Gastroesophageal sphincter (tissue), 4 donors: ENCODE data around the gene MAPK11. TPM values are rescaled to one million over a fixed set of nuclear protein-coding genes. Genes with fewer than 3 reads are reported as not detected.
"Not testable (repeated sequence)": the region's sequence is repeated elsewhere in the genome, so short reads cannot be mapped to it uniquely, and the experiment has no call there.

Source experiments
- ATAC-seq: fragments of 150-250 bp; one replicate; pipeline ENCODE4 v1.9.1; 2016; ENCODE audit warnings: mild to moderate bottlenecking, moderate library complexity
- H3K27ac ChIP-seq, 4 donors: fragments of 200-600 bp; sonication (generic) in 3 of 4; 1 replicate in 3 of 4; 2 replicates in 1 of 4; pipeline ENCODE4 v1.5.1; 2016 to 2019
- H3K27me3 ChIP-seq: fragments of 200-600 bp; sonication (generic); one replicate; pipeline ENCODE4 v1.5.1; 2019
- H3K36me3 ChIP-seq, 2 donors: fragments of 200-600 bp; sonication (generic); one replicate each; pipeline ENCODE4 v1.5.1; 2019; ENCODE audit warnings: control low read depth in 1 of 2
- H3K4me1 ChIP-seq, 3 donors: fragments of 200-600 bp; sonication (generic); 1 replicate in 2 of 3; 2 replicates in 1 of 3; pipeline ENCODE4 v1.5.1; 2016 to 2019; ENCODE audit warnings: control low read depth in 2 of 3
- H3K4me3 ChIP-seq, 2 donors: fragments of 200-600 bp; sonication (generic); one replicate each; pipeline ENCODE4 v1.5.1; 2019; ENCODE audit warnings: mild to moderate bottlenecking in 1 of 2, moderate library complexity in 1 of 2
- H3K9me3 ChIP-seq, 3 donors: fragments of 200-600 bp; sonication (generic); one replicate each; pipeline ENCODE4 v1.5.1; 2017 to 2019; ENCODE audit warnings: control low read depth in 2 of 3
- EP300 ChIP-seq: sonication (generic); formaldehyde crosslinking; IDR thresholded peaks from one replicate; pipeline ENCODE4 v1.6.1; 2017; ENCODE audit warnings: antibody characterized with exemption, mild to moderate bottlenecking
- POLR2A ChIP-seq, 2 donors: fragments of 450-650 bp; IDR thresholded peaks; one replicate each; pipeline ENCODE4 v1.6.1; 2017; ENCODE audit warnings: antibody characterized with exemption in 2 of 2, mild to moderate bottlenecking in 2 of 2, moderate library complexity in 1 of 2
- POLR2AphosphoS5 ChIP-seq: sonication (generic); formaldehyde crosslinking; IDR thresholded peaks from one replicate; pipeline ENCODE4 v1.6.1; 2017; ENCODE audit warnings: antibody characterized with exemption
- WGBS, 2 donors: methylation state at CpG; one replicate each; pipeline ENCODE4 v1.1.5; 2018; ENCODE audit warnings: low coverage in 1 of 2; 5-methylcytosine and 5-hydroxymethylcytosine counted together
- total RNA-seq, 4 donors: library from RNA; depleted of rRNA; stranded (reverse); fragments of >200 nt; gene quantifications; one replicate each; pipeline ENCODE4 v1.1.0, GENCODE V29; 2016
- TF ChIP-seq, protein P1 (sequence below), 4 experiments: fragments of 200-600 bp in 2 of 4; fragments of 450-650 bp in 2 of 4; sonication (generic) in 1 of 4; IDR thresholded peaks; one replicate each; pipeline ENCODE4 v1.5.1; 2017 to 2019; ENCODE audit warnings: antibody characterized with exemption in 4 of 4, mild to moderate bottlenecking in 2 of 4, moderate library complexity in 2 of 4

MAPK11 gene
- total RNA-seq, 4 donors from 2014 or later: 6.8 to 11.5 (median 10.4) TPM

- Histone ChIP-seq H3K27ac (peak overlapping the region in 3 of 4 donors; percentile 50 to 52 (median 51)), H3K27me3 (no peaks in the 10 kb centered on the region), H3K4me3 (no peak overlapping the region), H3K9me3 (no peaks in the 10 kb centered on the region), H3K36me3 (peaks cover 0 to 64% of the 10 kb centered on the region in 2 donors), H3K4me1 (peaks cover 2 to 39% (median 14%) of the 10 kb centered on the region in 3 donors)
- no CpG with 5 or more reads among the region's 25 CpGs for WGBS, 2 donors
- peak; percentile 82 for ATAC-seq
- TF ChIP-seq, protein P1, sequence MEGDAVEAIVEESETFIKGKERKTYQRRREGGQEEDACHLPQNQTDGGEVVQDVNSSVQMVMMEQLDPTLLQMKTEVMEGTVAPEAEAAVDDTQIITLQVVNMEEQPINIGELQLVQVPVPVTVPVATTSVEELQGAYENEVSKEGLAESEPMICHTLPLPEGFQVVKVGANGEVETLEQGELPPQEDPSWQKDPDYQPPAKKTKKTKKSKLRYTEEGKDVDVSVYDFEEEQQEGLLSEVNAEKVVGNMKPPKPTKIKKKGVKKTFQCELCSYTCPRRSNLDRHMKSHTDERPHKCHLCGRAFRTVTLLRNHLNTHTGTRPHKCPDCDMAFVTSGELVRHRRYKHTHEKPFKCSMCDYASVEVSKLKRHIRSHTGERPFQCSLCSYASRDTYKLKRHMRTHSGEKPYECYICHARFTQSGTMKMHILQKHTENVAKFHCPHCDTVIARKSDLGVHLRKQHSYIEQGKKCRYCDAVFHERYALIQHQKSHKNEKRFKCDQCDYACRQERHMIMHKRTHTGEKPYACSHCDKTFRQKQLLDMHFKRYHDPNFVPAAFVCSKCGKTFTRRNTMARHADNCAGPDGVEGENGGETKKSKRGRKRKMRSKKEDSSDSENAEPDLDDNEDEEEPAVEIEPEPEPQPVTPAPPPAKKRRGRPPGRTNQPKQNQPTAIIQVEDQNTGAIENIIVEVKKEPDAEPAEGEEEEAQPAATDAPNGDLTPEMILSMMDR (IDR thresholded peaks at IDR 0.05): peak in 3 of 4 experiments; percentile 24 to 87 (median 29)
- TF ChIP-seq POLR2A (IDR thresholded peaks at IDR 0.05) (no peak), POLR2AphosphoS5 (no peak)
Measured at GRCh38 chr22:50276143-50276542, 6.0 kb upstream of the MAPK11 start.

DNA sequence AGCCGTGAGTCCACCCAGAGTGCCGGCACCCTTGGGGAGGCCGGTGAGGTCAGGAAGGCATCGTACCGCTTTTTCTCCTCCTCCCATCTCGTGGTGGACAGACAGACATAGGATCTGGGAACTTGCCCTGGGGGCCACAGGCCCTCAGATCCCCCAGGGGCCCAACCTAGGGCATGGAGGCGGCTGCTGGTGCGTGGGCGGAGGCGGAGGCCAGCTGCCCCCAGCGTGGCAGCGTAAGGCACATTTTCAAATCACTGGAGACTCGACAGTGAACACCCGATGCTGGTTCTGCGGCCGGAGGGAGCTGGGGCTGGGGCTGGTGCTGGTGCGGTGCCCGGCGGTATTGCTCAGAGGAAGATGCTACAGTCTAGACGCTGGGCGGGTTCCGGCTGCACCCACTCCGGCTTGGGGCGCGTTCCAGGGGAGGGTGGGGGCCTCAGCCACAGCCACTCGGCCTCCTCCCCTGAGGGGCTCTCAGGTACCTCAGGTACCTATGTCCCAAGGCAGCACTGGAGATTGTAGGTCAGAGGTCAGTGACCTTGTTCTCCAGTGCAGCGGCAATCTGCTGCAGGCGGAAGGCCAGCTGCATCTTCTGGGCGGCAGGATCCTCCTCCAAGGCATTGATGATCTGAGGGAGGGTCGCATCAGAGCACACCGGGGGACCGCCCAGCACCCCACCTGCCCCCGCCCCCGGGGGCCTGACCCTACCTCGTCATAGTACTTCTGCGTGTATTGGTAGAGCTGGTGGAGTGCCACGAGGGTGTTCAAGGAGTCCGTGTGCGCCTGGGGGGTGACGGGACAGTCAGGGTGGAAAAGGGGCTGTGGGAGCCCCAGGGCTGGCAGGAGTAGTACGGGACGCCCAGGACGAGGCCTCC, 5.2 kb upstream of the MAPK11 start:
- Histone ChIP-seq H3K27ac (peak overlapping the region in 3 of 4 donors; percentile 50 to 54 (median 51)), H3K9me3 (no peaks in the 10 kb centered on the region), H3K4me3 (no peak overlapping the region), H3K27me3 (no peaks in the 10 kb centered on the region), H3K4me1 (peaks cover 2 to 46% (median 22%) of the 10 kb centered on the region in 3 donors), H3K36me3 (peaks cover 0 to 57% of the 10 kb centered on the region in 2 donors)
- 91% methylated on average over 12 of the region's 43 CpGs; no CpG with 5 or more reads in 1 of the 2 donors for WGBS, 2 donors
- TF ChIP-seq EP300 (no peak), POLR2AphosphoS5 (no peak), POLR2A (IDR thresholded peaks at IDR 0.05) (no peak)
- TF ChIP-seq, protein P1 (IDR thresholded peaks at IDR 0.05): no peak
- no peak for ATAC-seq

DNA sequence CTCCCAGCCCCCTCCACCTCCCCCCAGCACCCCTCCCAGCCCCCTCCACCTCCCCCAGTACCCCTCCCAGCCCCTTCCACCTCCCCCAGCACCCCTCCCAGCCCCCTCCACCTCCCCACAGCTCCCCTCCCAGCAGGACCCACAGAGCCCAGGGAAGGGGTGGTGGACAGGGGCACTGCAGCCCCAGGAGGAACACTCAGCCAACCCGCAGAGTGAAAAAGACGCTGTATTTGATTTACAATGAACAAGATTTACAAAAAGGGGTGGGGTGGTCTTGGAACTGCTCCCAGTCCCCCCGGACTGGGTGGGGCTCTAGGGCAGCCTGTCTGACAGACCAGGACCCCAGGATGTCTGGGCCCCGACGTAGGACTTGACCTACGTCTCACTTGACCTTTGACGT, 4.6 kb upstream of the MAPK11 start:
- H3K27me3 ChIP-seq: no peaks in the 10 kb centered on the region
- peaks cover 2 to 51% (median 25%) of the 10 kb centered on the region in 3 donors for H3K4me1 ChIP-seq
- WGBS, 2 donors: 42% methylated on average over 5 of the region's 7 CpGs; no CpG with 5 or more reads in 1 of the 2 donors
- peak overlapping the region in 2 of 4 donors; percentile 50 to 54 for H3K27ac ChIP-seq
- H3K36me3 ChIP-seq: peaks cover 0 to 51% of the 10 kb centered on the region in 2 donors
- H3K4me3 ChIP-seq: no peak overlapping the region
- TF ChIP-seq EP300: no peak
- no peak for TF ChIP-seq POLR2AphosphoS5
- no peak for TF ChIP-seq POLR2A (IDR thresholded peaks at IDR 0.05)
- TF ChIP-seq, protein P1 (IDR thresholded peaks at IDR 0.05): no peak
- no peak for ATAC-seq
- no peaks in the 10 kb centered on the region for H3K9me3 ChIP-seq

DNA sequence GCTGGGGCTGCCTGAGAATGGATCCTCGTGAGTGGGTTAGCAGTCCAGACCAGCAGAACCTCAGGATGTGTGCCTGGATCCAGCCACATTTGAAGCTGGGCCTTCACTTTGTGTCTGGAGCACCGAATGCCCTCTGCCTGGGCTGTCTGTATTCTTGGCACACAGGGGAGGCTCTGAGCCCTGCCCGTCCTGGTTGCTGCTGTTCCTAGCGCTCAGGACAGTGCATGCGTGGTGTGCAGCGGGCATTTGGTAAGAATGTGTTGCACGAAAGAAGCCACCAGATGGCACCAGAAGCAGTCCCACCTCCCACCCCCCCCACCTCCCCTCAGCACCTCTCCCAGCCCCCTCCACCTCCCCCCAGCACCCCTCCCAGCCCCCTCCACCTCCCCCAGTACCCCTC, 4.1 kb upstream of the MAPK11 start:
- TF ChIP-seq EP300: no peak
- TF ChIP-seq, protein P1 (IDR thresholded peaks at IDR 0.05): peak in 2 of 4 experiments; percentile 28 to 51
- 23% methylated on average over 5 of the region's 7 CpGs; no CpG with 5 or more reads in 1 of the 2 donors for WGBS, 2 donors
- H3K4me3 ChIP-seq: no peak overlapping the region
- peaks cover 0 to 46% of the 10 kb centered on the region in 2 donors for H3K36me3 ChIP-seq
- H3K27me3 ChIP-seq: no peaks in the 10 kb centered on the region
- no peaks in the 10 kb centered on the region for H3K9me3 ChIP-seq
- H3K27ac ChIP-seq: no peak overlapping the region
- H3K4me1 ChIP-seq: peaks cover 2 to 55% (median 30%) of the 10 kb centered on the region in 3 donors
- ATAC-seq: peak; percentile 27

GRCh38 chr22:50273781-50274180, 3.6 kb upstream of the MAPK11 start:
- 58 to 76% methylated on average over 5 to 9 of the region's 10 CpGs for WGBS, 2 donors
- H3K27ac ChIP-seq: not testable (repeated sequence)

GRCh38 chr22:50273352-50273751, 3.2 kb upstream of the MAPK11 start:
- not testable (repeated sequence) for H3K9me3 ChIP-seq, H3K27ac ChIP-seq, H3K4me3 ChIP-seq, H3K27me3 ChIP-seq, ATAC-seq
- Histone ChIP-seq H3K36me3 (peaks cover 0 to 36% of the 10 kb centered on the region in 2 donors), H3K4me1 (peaks cover 2 to 65% (median 31%) of the 10 kb centered on the region in 3 donors)
- WGBS, 2 donors: 80% methylated on average over 1 of the region's 11 CpGs; no CpG with 5 or more reads in 1 of the 2 donors

More at GRCh38 chr22:50273781-50274180, 3.6 kb upstream of the MAPK11 start:
- H3K4me1 ChIP-seq: peaks cover 2 to 61% (median 31%) of the 10 kb centered on the region in 3 donors
- H3K36me3 ChIP-seq: peaks cover 0 to 41% of the 10 kb centered on the region in 2 donors
- not testable (repeated sequence) for ATAC-seq, H3K27me3 ChIP-seq, H3K9me3 ChIP-seq, H3K4me3 ChIP-seq
